ENCODE data around the gene BOLL.
A peak's percentile ranks its signal among the peaks of the same experiment; 100 is the strongest.
"Not testable (repeated sequence)": the region's sequence is repeated elsewhere in the genome, so short reads cannot be mapped to it uniquely, and the experiment has no call there.

The BOLL gene

GRCh38 chr2:197784956-197785941 is at the start of gene BOLL:
BOLL (minus strand) TSS chr2:197785319; CDS start chr2:197781850, 3,469 bp downstream.
- DNase-seq (ENCODE audit: low read depth), result no peak

- DNase-seq (ENCODE audit: low read depth), result not testable (repeated sequence)
These were observed 49.7 kb upstream of the BOLL start for GRCh38 chr2:197834771-197835170.

- peak; percentile 60 for DNase-seq (ENCODE audit: low read depth)
These were observed 43.5 kb upstream of the BOLL start for GRCh38 chr2:197828464-197829135.

GRCh38 chr2:197827618-197828017 is 42.5 kb upstream of the BOLL start:
- DNase-seq (ENCODE audit: low read depth), result no peak

GRCh38 chr2:197822333-197822732 is 37.2 kb upstream of the BOLL start:
- no peak for DNase-seq (ENCODE audit: low read depth)

GRCh38 chr2:197821550-197822289 is 36.6 kb upstream of the BOLL start:
- no peak for DNase-seq (ENCODE audit: low read depth)

- no peak for DNase-seq (ENCODE audit: low read depth)
These were observed 29.4 kb upstream of the BOLL start for GRCh38 chr2:197814526-197814925.

- DNase-seq (ENCODE audit: low read depth), result peak; percentile 30
These were observed 28.1 kb upstream of the BOLL start for GRCh38 chr2:197813093-197813787.

- no peak for DNase-seq (ENCODE audit: low read depth)
These were observed 25.4 kb upstream of the BOLL start for GRCh38 chr2:197810491-197810890.

- DNase-seq (ENCODE audit: low read depth), result no peak
These were observed 24.9 kb upstream of the BOLL start for GRCh38 chr2:197810016-197810415.

- DNase-seq (ENCODE audit: low read depth), result no peak
These were observed 23.9 kb upstream of the BOLL start for GRCh38 chr2:197809064-197809463.

- no peak for DNase-seq (ENCODE audit: low read depth)
These were observed 20.9 kb upstream of the BOLL start for GRCh38 chr2:197805715-197806633.

- DNase-seq (ENCODE audit: low read depth), result no peak
These were observed 19.9 kb upstream of the BOLL start for GRCh38 chr2:197804758-197805714.

GRCh38 chr2:197804049-197804757 is 19.1 kb upstream of the BOLL start, which contains the start of gene PLCL1:
PLCL1 (plus strand) TSS chr2:197804593.
- peak; percentile 89 for DNase-seq (ENCODE audit: low read depth)

- peak; percentile 42 for DNase-seq (ENCODE audit: low read depth)
These were observed 17.9 kb upstream of the BOLL start for GRCh38 chr2:197803033-197803444.

- DNase-seq (ENCODE audit: low read depth), result no peak
These were observed 15.9 kb upstream of the BOLL start for GRCh38 chr2:197801033-197801432.

GRCh38 chr2:197800091-197800490 is 15.0 kb upstream of the BOLL start:
- peak; percentile 14 for DNase-seq (ENCODE audit: low read depth)

GRCh38 chr2:197799068-197799467 is 13.9 kb upstream of the BOLL start:
- peak; percentile 45 for DNase-seq (ENCODE audit: low read depth)

GRCh38 chr2:197798187-197798586 is 13.1 kb upstream of the BOLL start:
- DNase-seq (ENCODE audit: low read depth), result no peak
